ENCODE data around the gene DIRAS1.
"Not testable (repeated sequence)": the region's sequence is repeated elsewhere in the genome, so short reads cannot be mapped to it uniquely, and the experiment has no call there.

DIRAS1 gene

GRCh38 chr19:2676823-2677222, 44.3 kb downstream of the DIRAS1 start:
- no peak for DNase-seq (ENCODE audit: low read depth)

- DNase-seq (ENCODE audit: low read depth): no peak
These were observed 45.3 kb downstream of the DIRAS1 start for GRCh38 chr19:2675892-2676291.

GRCh38 chr19:2670217-2670616, 51.0 kb downstream of the DIRAS1 start:
- no peak for DNase-seq (ENCODE audit: low read depth)

DNA sequence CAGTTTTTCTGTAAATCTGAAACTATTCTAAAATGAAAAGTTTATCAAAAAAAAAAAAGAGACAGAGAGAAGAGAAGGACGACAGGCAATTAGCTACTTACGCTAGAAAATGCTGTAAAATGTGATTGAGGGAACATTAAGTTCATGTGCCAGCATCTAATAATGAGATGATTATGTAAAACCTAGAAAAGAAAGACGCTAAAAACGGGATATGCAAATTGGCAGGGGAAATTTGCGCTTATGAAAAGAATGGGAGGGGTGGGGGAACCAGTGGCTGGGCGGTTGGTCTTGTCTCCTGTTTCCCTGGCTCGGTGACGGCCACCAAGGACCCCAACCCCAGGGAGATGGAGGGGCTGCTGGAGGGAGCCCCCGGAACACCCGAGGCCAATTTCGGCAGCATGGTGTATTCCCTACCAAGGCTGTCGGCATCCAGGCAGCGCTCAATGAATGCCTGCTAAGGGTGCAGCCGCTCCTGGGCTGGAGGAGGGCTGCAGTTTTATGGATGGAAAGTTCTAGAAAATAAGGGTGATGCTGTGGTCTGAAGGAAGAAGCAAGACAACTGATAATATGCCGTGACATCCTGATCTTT, 52.9 kb downstream of the DIRAS1 start:
- no peak for DNase-seq (ENCODE audit: low read depth)

DNA sequence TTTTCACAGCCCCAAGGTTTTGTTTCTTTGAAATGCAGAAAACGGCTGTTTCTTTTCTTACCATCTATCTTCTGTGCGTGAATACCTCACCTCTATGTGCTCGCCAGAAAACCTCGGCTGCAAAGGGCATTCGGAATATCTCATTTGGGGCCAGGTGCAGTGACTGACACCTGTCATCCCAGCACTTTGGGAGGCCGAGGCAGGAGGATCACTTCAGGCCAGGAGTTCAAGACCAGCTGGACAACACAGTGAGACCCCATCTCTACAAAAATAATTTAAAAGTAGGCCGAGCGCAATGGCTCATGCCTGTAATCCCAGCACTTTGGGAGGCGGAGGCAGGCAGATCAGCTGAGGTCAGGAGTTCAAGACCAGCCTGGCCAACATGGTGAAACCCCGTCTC, 53.8 kb downstream of the DIRAS1 start:
- DNase-seq (ENCODE audit: low read depth): not testable (repeated sequence)

DNA sequence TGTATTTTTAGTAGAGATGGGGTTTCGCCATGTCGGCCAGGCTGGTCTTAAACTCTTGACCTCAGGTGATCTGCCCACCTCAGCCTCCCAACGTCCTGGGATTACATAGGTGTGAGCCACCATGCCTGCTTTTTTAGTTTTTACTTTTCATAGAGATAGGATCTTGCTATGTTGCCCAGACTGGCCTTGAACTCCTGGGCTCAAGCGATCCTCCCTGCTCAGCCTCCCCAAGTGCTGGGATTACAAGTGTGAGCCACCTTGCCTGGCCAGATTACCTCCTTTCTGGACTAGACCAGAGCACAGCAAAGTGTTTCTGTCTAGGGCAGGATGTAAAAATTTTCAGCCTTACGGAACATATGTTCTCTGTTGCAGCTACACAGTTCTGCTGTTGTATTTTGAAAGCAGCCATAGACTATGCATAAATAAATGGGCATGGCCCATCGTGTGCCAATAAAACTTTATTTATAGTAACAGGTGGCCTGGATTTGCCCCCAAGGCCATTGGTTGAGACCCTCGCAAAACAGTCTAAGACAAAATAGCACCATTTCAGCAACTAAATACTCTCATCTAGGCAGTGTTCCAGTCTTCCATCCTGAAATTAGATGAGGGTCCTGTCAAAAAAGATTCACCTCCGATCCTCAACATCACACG, 54.7 kb downstream of the DIRAS1 start:
- no peak for DNase-seq (ENCODE audit: low read depth)

DNA sequence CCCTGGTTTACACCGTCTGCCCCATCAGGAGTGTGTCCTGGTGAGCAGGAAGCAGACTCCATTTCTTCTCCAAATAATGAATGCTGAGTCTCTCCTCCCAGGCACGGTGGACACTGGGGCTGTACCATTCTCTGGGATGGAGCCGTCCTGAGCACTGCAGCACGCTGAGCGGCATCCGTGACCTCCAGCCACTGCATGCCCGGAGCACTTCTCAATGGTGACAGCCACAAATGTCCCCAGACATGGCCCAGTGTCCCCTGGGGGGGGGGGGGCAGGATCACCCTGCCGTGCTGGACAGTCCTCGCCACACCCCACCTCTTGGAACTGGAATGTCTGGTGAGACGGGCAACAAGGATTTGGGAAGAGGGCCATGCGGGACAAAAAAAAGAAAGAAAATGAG, 56.1 kb downstream of the DIRAS1 start:
- no peak for DNase-seq (ENCODE audit: low read depth)

Measured in CMK (cell line).